NCI-H2171 treated with DMSO at 0.1 percent for 48 hours (cell line): Measurements from ENCODE around the gene R3HCC1L.

Source experiments
- DNase-seq: peaks from one replicate; lab custom pipeline; 2025; lab: John Stamatoyannopoulos, UW

The R3HCC1L gene

DNA sequence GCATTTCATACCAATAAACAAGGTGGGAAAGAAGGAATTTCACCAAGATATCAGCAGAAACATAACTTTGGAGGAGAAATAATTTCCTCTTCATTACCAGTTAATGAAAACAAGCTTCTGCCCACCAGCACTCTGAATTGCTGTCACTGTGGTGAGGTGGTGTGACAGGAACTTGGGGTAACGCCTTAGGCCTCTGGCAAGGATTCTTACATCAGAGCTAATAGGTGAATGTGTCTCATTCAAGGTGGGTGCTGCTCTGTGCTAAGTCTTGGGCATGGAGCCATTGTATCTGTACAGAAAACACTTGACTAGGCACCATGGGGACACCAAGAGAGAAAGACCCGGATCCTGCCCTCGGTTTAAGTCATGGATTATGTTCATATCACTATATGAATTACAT is 141.9 kb downstream of the R3HCC1L start:
- no peak for DNase-seq

DNA sequence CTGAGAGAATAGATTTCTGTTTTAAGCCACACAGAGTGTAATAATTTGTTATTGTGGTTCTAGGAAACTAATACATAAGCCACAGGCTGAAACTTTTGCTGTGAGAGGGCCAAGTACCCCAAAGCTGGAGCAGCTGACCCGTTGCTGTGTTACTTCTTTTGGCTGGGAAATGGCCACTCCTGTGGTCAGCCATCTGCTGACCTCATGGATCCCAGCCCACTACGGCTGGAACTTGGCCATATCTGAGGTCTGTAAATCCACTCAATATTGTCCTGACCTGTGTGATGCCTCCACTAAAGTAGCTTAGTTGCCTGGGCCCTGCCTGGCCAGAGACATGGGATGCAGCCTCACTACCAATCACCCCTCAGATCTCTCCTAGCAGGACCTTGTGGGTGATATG is 151.0 kb downstream of the R3HCC1L start:
- DNase-seq, result no peak

GRCh38 chr10:98286419-98286818 is 152.0 kb downstream of the R3HCC1L start:
- no peak for DNase-seq

DNA sequence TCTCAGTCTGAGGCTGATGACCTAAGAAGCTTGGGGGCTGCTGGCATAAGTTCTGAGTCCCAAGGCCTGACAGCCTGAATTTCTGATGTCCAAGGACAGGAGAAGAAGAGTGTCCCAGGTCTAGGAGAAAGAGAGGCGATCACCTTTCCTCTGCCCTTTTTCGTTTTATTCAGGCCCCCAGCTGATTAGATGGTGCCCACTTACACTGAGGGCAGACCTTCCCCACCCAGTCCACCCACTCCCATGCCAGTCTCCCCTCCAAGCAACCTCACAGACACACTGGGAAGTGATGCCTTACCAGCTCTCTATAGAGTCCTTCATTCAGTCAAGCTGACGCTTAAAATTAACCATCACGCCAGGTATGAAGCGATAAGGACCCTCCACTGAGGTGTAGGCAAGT is 152.9 kb downstream of the R3HCC1L start:
- DNase-seq, result no peak

DNA sequence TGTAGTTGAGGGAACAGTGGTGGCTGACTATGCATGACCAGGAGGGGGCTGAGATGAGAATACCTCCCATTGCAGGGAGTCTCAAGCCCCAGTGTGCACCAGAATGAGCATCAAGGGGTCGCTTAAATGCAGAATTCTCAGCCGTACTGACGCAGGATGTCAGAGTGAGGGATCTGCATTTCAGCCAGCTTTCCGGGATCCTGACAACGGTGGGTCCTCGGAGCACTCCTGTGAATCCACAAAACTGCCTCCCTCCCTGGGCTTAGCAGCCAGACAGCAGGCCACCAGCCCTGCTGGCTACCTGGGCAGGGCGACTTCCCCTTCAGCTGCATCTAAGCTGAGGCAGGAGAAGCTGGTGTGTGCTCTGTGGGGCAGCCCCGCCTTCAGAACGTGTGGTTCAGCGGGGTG is 155.3 kb downstream of the R3HCC1L start:
- no peak for DNase-seq

- no peak for DNase-seq
Measured at GRCh38 chr10:98292971-98293370, 158.5 kb downstream of the R3HCC1L start.

GRCh38 chr10:98293550-98294269 is 159.3 kb downstream of the R3HCC1L start:
- DNase-seq, result peak; percentile 30

- DNase-seq, result no peak
Measured at GRCh38 chr10:98294270-98294627, 159.8 kb downstream of the R3HCC1L start.
